Measurements from ENCODE around the gene RECQL. TPM values are rescaled to one million over a fixed set of nuclear protein-coding genes. Genes with fewer than 3 reads are reported as not detected.
A peak's percentile ranks its signal among the peaks of the same experiment; 100 is the strongest.

Gene RECQL
- total and polyA plus RNA-seq, 2 donors from 2014 or later, result 9.0 to 37.5 TPM

DNA sequence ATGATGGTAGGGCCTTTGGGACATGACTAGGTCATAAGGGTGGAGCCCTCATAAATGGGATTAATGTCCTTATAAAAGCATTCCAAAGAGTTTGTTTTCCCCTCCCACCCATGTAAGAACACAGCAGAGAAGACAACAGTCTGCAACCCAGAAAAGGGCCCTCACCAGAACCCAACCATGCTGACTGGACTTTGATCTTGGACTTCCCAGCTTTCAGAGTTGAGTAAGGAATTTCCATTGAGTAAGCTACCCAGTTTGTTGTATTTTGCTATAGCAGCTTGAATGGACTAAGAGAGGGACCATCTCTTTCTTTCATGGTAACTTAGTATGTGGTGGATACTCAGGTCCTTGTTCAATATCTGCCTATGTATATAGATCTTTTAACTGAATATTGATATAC is 21.7 kb upstream of the RECQL start:
- no peaks in the 10 kb centered on the region for H3K27me3 ChIP-seq (ENCODE audit: control insufficient read depth, insufficient read depth, low read length)
- no peak overlapping the region for H3K4me3 ChIP-seq (ENCODE audit: low read length in 3 of 3)
- H3K9ac ChIP-seq (ENCODE audit: low read length in 3 of 3), result no peak overlapping the region
- no peaks in the 10 kb centered on the region for H3K9me3 ChIP-seq (ENCODE audit: control insufficient read depth in 2 of 3, insufficient read depth in 1 of 3, low read length in 3 of 3)
- intact Hi-C loops (cut with DNase I), result no loop called here
- H3K36me3 ChIP-seq (ENCODE audit: control insufficient read depth in 2 of 3, insufficient read depth in 3 of 3, low read length in 3 of 3), result no peaks in the 10 kb centered on the region
- H3K4me1 ChIP-seq (ENCODE audit: control insufficient read depth in 2 of 3, insufficient read depth in 2 of 3, low read depth in 1 of 3, low read length in 3 of 3), result no peaks in the 10 kb centered on the region
- H3K27ac ChIP-seq (ENCODE audit: low read depth in 2 of 2, low read length in 2 of 2), result no peak overlapping the region
- FAIRE-seq, result no peak
- no peak for DNase-seq
- TF ChIP-seq, protein P1, sequence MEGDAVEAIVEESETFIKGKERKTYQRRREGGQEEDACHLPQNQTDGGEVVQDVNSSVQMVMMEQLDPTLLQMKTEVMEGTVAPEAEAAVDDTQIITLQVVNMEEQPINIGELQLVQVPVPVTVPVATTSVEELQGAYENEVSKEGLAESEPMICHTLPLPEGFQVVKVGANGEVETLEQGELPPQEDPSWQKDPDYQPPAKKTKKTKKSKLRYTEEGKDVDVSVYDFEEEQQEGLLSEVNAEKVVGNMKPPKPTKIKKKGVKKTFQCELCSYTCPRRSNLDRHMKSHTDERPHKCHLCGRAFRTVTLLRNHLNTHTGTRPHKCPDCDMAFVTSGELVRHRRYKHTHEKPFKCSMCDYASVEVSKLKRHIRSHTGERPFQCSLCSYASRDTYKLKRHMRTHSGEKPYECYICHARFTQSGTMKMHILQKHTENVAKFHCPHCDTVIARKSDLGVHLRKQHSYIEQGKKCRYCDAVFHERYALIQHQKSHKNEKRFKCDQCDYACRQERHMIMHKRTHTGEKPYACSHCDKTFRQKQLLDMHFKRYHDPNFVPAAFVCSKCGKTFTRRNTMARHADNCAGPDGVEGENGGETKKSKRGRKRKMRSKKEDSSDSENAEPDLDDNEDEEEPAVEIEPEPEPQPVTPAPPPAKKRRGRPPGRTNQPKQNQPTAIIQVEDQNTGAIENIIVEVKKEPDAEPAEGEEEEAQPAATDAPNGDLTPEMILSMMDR (IDR thresholded peaks at IDR 0.05; ENCODE audit: borderline replicate concordance, extremely low read depth, insufficient read depth), result no peak

- TF ChIP-seq, protein P1 (IDR thresholded peaks at IDR 0.05; ENCODE audit: borderline replicate concordance, extremely low read depth, insufficient read depth), result no peak
- FAIRE-seq, result no peak
Observed at GRCh38 chr12:21521541-21521940, 20.1 kb upstream of the RECQL start.

DNA sequence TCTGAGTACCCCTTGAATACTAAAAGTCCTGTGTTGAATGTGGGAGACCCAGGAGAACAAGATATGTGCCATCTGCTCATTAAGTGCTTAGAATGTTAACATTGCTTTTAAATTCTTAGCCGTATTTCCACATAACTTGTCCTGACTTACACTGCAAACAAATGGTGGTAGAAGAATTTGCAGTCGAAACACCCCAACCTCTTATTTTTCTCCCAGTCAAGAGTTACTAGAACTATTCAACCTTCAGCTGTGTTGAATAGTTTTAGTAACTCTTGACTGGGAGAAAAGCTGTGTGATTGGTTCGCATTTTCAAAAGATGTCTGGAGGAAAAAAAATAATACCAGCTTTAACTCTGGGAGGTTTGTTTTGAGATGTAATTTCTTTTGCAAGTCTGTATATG is 17.0 kb upstream of the RECQL start:
- intact Hi-C loops (cut with DNase I), result no loop called here
- H3K9me3 ChIP-seq (ENCODE audit: control insufficient read depth in 2 of 3, insufficient read depth in 1 of 3, low read length in 3 of 3), result no peaks in the 10 kb centered on the region
- H3K4me1 ChIP-seq (ENCODE audit: control insufficient read depth in 2 of 3, insufficient read depth in 2 of 3, low read depth in 1 of 3, low read length in 3 of 3), result no peaks in the 10 kb centered on the region
- peaks cover 0 to 19% (median 2%) of the 10 kb centered on the region in 3 donors for H3K36me3 ChIP-seq (ENCODE audit: control insufficient read depth in 2 of 3, insufficient read depth in 3 of 3, low read length in 3 of 3)
- no peak overlapping the region for H3K9ac ChIP-seq (ENCODE audit: low read length in 3 of 3)
- no peak overlapping the region for H3K27ac ChIP-seq (ENCODE audit: low read depth in 2 of 2, low read length in 2 of 2)
- H3K4me3 ChIP-seq (ENCODE audit: low read length in 3 of 3), result no peak overlapping the region
- TF ChIP-seq, protein P1 (IDR thresholded peaks at IDR 0.05; ENCODE audit: borderline replicate concordance, extremely low read depth, insufficient read depth), result no peak
- no peaks in the 10 kb centered on the region for H3K27me3 ChIP-seq (ENCODE audit: control insufficient read depth, insufficient read depth, low read length)
- DNase-seq, result no peak
- no peak for FAIRE-seq

More at GRCh38 chr12:21521541-21521940, 20.1 kb upstream of the RECQL start:
- Histone ChIP-seq H3K27me3 (ENCODE audit: control insufficient read depth, insufficient read depth, low read length) (no peaks in the 10 kb centered on the region), H3K9ac (ENCODE audit: low read length in 3 of 3) (peak overlapping the region in 1 of 3 donors; percentile 2), H3K4me1 (ENCODE audit: control insufficient read depth in 2 of 3, insufficient read depth in 2 of 3, low read depth in 1 of 3, low read length in 3 of 3) (no peaks in the 10 kb centered on the region), H3K4me3 (ENCODE audit: low read length in 3 of 3) (no peak overlapping the region), H3K9me3 (ENCODE audit: control insufficient read depth in 2 of 3, insufficient read depth in 1 of 3, low read length in 3 of 3) (no peaks in the 10 kb centered on the region), H3K27ac (ENCODE audit: low read depth in 2 of 2, low read length in 2 of 2) (no peak overlapping the region), H3K36me3 (ENCODE audit: control insufficient read depth in 2 of 3, insufficient read depth in 3 of 3, low read length in 3 of 3) (no peaks in the 10 kb centered on the region)
- intact Hi-C loops (cut with DNase I), result no loop called here
- no peak for DNase-seq

DNA sequence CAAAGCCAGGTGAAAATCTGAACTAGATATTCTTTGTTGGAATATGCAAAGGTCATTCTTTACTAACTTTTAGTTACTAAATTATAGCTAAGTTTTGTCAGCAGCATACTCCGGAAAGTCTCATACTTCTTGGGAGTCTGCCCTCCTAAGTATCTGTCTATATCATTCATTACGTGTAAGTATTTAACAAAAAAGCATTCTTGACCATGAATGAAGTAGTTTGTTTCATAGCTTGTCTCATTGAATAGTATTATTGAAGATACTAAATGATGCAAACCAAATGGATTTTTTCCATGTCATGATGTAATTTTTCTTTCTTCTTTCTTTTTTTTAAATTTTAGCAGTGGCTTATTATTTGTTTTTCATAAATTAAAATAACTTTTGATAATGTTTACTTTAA is 14.8 kb upstream of the RECQL start:
- peaks cover 0 to 19% (median 2%) of the 10 kb centered on the region in 3 donors for H3K36me3 ChIP-seq (ENCODE audit: control insufficient read depth in 2 of 3, insufficient read depth in 3 of 3, low read length in 3 of 3)
- H3K27ac ChIP-seq (ENCODE audit: low read depth in 2 of 2, low read length in 2 of 2), result no peak overlapping the region
- FAIRE-seq (no peak), DNase-seq (no peak)
- intact Hi-C loops (cut with DNase I), result no loop called here
- TF ChIP-seq, protein P1 (IDR thresholded peaks at IDR 0.05; ENCODE audit: borderline replicate concordance, extremely low read depth, insufficient read depth), result no peak
- H3K9ac ChIP-seq (ENCODE audit: low read length in 3 of 3), result no peak overlapping the region
- no peaks in the 10 kb centered on the region for H3K4me1 ChIP-seq (ENCODE audit: control insufficient read depth in 2 of 3, insufficient read depth in 2 of 3, low read depth in 1 of 3, low read length in 3 of 3)
- H3K4me3 ChIP-seq (ENCODE audit: low read length in 3 of 3), result no peak overlapping the region
- no peaks in the 10 kb centered on the region for H3K9me3 ChIP-seq (ENCODE audit: control insufficient read depth in 2 of 3, insufficient read depth in 1 of 3, low read length in 3 of 3)
- H3K27me3 ChIP-seq (ENCODE audit: control insufficient read depth, insufficient read depth, low read length), result no peaks in the 10 kb centered on the region
